Heart left ventricle (tissue), 16 donors: Measurements from ENCODE around the gene LKAAEAR1. TPM values are rescaled to one million over a fixed set of nuclear protein-coding genes. Genes with fewer than 3 reads are reported as not detected.
A peak's percentile ranks its signal among the peaks of the same experiment; 100 is the strongest.

ENCODE experiments used
- ATAC-seq, 4 donors: fragments of 200-7000 bp; cut with Tn5 transposase; one replicate each; pipeline ENCODE4 v1.9.1; 2020 to 2022; ENCODE audit warnings: moderate library complexity in 4 of 4, mild to moderate bottlenecking in 3 of 4, moderate number of reproducible peaks in 1 of 4
- DNase-seq, 5 donors: peaks; one replicate each; pipeline ENCODE4 v3.0.0-alpha.2; 2020
- H3K27ac ChIP-seq, 12 donors: fragments of 200-600 bp; sonication (generic) in 4 of 12; one replicate each; pipeline versions ENCODE4 v1.5.0 to v1.8.0; 2016 to 2022; ENCODE audit warnings: mild to moderate bottlenecking in 2 of 12
- H3K27me3 ChIP-seq, 9 donors: fragments of 200-600 bp; sonication (generic) in 2 of 9; one replicate each; pipeline versions ENCODE4 v1.5.1 to v1.8.0; 2016 to 2022; ENCODE audit warnings: mild to moderate bottlenecking in 3 of 9
- H3K36me3 ChIP-seq, 9 donors: fragments of 200-600 bp; sonication (generic) in 2 of 9; one replicate each; pipeline versions ENCODE4 v1.5.0 to v1.8.0; 2018 to 2022; ENCODE audit warnings: mild to moderate bottlenecking in 2 of 9
- H3K4me1 ChIP-seq, 12 donors: fragments of 200-600 bp; sonication (generic) in 4 of 12; one replicate each; pipeline versions ENCODE4 v1.5.0 to v1.8.0; 2016 to 2022; ENCODE audit warnings: mild to moderate bottlenecking in 3 of 12
- H3K4me3 ChIP-seq, 12 donors: fragments of 200-600 bp; sonication (generic) in 4 of 12; one replicate each; pipeline versions ENCODE4 v1.5.0 to v1.8.0; 2017 to 2022; ENCODE audit warnings: mild to moderate bottlenecking in 9 of 12, moderate library complexity in 4 of 12
- H3K9me3 ChIP-seq, 12 donors: fragments of 200-600 bp; sonication (generic) in 4 of 12; one replicate each; pipeline versions ENCODE4 v1.5.0 to v1.8.0; 2016 to 2022; ENCODE audit warnings: mild to moderate bottlenecking in 1 of 12
- POLR2A ChIP-seq, 2 donors: fragments of 450-650 bp; IDR thresholded peaks; one replicate each; pipeline ENCODE4 v1.6.1; 2017; ENCODE audit warnings: antibody characterized with exemption in 2 of 2, mild to moderate bottlenecking in 2 of 2, moderate library complexity in 2 of 2
- WGBS, 4 donors: extraction: QIAGEN DNeasy Blood & Tissue Kit in 2 of 4; methylation state at CpG; one replicate each; pipeline versions ENCODE4 v1.1.5 to v1.1.7; 2013 to 2018; 5-methylcytosine and 5-hydroxymethylcytosine counted together
- intact Hi-C, 10 donors: fragments of 100-400 bp; cut with DNase I; formaldehyde crosslinking; loops; one replicate each; pipeline versions ENCODE4 v1.11.1 to v1.14.2; 2022
- polyA plus RNA-seq, 2 donors: library from polyadenylated mRNA; stranded (reverse); fragments of 200-250 nt; gene quantifications; one replicate each; pipeline ENCODE4 v1.2.3, GENCODE V29; 2013
- total RNA-seq, 9 donors: library from RNA; depleted of rRNA in 2 of 9; stranded (reverse); fragments of >200 nt in 2 of 9; fragmentation: NEBNext Ultra II Directional in 3 of 9; extraction: Animal tissue kit (Norgen Biotek cat#: 25700) in 3 of 9; gene quantifications; one replicate each; pipeline versions ENCODE4 v1.1.0 to v1.2.4, GENCODE V29; 2016 to 2023
- TF ChIP-seq, protein P1 (sequence below), 12 donors: fragments of 200-600 bp; sonication (generic) in 4 of 12; IDR thresholded peaks; one replicate each; pipeline versions ENCODE4 v1.5.0 to v1.8.0; 2018 to 2022; ENCODE audit warnings: antibody characterized with exemption in 12 of 12, mild to moderate bottlenecking in 5 of 12
- donor health status: ischemic (EF 13 %, LVEDD 7.1; RV severe dilation, severe dysfunction).
- donor health status: healthy with polysubstance abuse.
- donor health status: DM: no; HTN: yes; CAD: no.
- donor health status: DM: no; HTN: no; CAD: no.
- donor health status: ischemic (EF 25% LVEDD 6.9; RV normal size, moderate dysfunction).
- donor health status: ischemic (EF 25% LVEDD 5.7; RV mildly dilated, moderate dysfunction).
- donor health status: healthy.
- donor health status: DM: yes; HTN: yes; CAD: no.
- donor health status: ischemic (EF 35%, LVEDD 5.7; RV mildly dilated, moderate dysfunction).
- donor health status: nonischemic (EF 11% LVEDD 7.7; RV severe dilation, severe dysfunction).
- donor health status: DM: yes; HTN: yes; CAD: no.
- donor health status: PGD.
- donor health status: ischemic (EF 29% LVEDD 5.4; RV normal size, mild dysfunction).
- donor health status: nonischemic (EF 23%, LVEDD 6.1; RV moderate dilation, normal function).

The LKAAEAR1 gene
- total and polyA plus RNA-seq, 11 donors = not detected

DNA sequence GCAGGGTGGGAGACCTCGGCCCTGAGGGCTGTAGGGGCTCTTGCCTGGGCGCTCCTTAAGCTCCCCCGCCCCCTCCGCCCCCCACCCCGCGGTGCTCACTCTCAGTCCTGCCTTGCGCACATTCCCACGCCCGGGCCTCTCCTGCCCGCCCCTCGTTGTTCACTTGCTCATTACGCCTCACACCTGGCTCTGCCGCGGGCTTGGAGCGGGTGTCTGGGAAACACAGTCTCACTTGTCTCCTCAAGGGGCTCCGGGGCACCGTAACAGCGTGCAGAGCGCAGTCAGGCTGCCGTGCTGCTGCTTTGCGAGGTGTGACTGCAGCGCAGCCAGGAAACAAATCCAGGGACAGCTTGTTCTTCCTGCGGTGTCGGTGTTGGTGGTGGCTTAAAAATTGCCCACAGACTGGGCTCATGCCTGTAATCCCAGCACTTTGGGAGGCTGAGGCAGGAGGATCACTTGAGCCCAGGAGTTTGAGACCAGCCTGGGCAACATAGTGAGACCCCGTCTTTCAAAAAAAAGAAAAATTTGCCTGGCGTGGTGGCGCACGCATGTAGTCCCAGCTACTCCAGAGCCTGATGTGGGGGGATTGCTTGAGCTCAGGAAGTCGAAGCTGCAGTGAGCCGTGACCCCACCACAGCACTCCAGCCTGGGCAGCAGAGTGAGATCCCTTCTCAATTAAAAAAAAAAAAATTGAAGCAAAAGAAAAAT is 18.6 kb upstream of the LKAAEAR1 start:
- Histone ChIP-seq H3K27ac (no peak overlapping the region), H3K4me3 (peak overlapping the region; percentile 35 to 57 (median 48)), H3K36me3 (peaks cover 0 to 5% (median 0%) of the 10 kb centered on the region in 9 donors), H3K9me3 (no peaks in the 10 kb centered on the region), H3K27me3 (peaks cover 13 to 49% (median 32%) of the 10 kb centered on the region in 9 donors), H3K4me1 (peaks cover 0 to 14% (median 7%) of the 10 kb centered on the region in 12 donors)
- DNase-seq = peak in 4 of 5 donors; percentile 16 to 44 (median 26)
- peak in 2 of 4 donors; percentile 29 to 49 for ATAC-seq
- no peak for TF ChIP-seq POLR2A (IDR thresholded peaks at IDR 0.05)
- TF ChIP-seq, protein P1, sequence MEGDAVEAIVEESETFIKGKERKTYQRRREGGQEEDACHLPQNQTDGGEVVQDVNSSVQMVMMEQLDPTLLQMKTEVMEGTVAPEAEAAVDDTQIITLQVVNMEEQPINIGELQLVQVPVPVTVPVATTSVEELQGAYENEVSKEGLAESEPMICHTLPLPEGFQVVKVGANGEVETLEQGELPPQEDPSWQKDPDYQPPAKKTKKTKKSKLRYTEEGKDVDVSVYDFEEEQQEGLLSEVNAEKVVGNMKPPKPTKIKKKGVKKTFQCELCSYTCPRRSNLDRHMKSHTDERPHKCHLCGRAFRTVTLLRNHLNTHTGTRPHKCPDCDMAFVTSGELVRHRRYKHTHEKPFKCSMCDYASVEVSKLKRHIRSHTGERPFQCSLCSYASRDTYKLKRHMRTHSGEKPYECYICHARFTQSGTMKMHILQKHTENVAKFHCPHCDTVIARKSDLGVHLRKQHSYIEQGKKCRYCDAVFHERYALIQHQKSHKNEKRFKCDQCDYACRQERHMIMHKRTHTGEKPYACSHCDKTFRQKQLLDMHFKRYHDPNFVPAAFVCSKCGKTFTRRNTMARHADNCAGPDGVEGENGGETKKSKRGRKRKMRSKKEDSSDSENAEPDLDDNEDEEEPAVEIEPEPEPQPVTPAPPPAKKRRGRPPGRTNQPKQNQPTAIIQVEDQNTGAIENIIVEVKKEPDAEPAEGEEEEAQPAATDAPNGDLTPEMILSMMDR (IDR thresholded peaks at IDR 0.05) = no peak
- WGBS, 4 donors = 19 to 30% (median 20%) methylated on average over 18 to 30 of the region's 30 CpGs
- intact Hi-C loops = no loop called here

DNA sequence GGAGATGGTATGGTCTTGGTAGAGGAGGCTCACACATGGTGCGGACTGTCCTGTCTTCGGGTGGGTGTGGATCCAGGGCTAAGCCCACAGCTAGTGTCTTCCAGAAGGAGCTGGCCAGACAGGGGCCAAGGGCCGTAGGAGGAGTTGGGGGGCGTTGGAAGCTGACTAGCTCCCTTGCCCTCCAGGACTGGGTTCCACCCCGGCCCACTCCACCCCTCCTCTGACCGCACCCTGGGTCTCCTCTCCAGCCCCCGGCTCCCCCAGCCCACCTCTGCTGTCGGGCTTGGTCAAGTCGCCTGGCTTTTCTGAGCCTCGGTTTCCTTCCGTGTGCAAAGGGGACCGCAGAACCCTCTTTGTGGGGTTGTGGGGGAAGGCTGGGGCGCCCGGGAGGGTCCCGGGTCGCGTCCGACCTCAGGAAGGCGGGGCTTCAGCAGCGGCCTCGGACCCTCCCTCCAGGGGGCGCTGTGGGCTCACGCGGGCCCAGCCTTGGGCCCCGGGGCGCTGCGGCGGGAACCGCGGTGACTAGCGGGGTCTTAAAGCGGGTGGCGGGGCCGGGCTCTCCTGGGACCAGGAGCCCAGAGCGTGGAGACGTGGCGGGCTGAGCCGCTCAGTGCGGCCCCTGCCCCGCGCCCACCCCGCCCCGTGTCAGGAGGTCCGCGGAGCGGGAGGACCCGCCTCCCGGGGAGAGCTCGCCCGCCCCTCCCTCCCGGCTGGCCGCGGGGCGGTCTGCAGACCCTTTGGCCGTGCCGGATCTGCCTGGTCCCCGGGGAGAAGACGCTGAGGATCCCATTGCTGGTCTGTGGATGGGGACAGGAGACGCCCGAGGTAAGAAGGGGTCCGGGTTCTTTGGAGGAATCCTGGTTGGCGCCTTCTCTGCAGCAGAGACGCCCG is 17.8 kb upstream of the LKAAEAR1 start:
- 6 to 9% (median 7%) methylated on average over 25 to 64 of the region's 64 CpGs for WGBS, 4 donors
- Histone ChIP-seq H3K27ac (no peak overlapping the region), H3K36me3 (peaks cover 0 to 5% (median 0%) of the 10 kb centered on the region in 9 donors), H3K4me1 (peaks cover 0 to 14% (median 7%) of the 10 kb centered on the region in 12 donors), H3K27me3 (peaks cover 13 to 45% (median 32%) of the 10 kb centered on the region in 9 donors), H3K4me3 (peak overlapping the region; percentile 35 to 57 (median 48)), H3K9me3 (no peaks in the 10 kb centered on the region)
- peak in 3 of 5 donors; percentile 32 to 74 (median 49) for DNase-seq
- peak in 3 of 4 donors; percentile 51 to 84 (median 70) for ATAC-seq
- TF ChIP-seq POLR2A (IDR thresholded peaks at IDR 0.05) = no peak
- TF ChIP-seq, protein P1 (IDR thresholded peaks at IDR 0.05) = peak; percentile 55 to 78 (median 62)
- intact Hi-C loops = no loop called here

DNA sequence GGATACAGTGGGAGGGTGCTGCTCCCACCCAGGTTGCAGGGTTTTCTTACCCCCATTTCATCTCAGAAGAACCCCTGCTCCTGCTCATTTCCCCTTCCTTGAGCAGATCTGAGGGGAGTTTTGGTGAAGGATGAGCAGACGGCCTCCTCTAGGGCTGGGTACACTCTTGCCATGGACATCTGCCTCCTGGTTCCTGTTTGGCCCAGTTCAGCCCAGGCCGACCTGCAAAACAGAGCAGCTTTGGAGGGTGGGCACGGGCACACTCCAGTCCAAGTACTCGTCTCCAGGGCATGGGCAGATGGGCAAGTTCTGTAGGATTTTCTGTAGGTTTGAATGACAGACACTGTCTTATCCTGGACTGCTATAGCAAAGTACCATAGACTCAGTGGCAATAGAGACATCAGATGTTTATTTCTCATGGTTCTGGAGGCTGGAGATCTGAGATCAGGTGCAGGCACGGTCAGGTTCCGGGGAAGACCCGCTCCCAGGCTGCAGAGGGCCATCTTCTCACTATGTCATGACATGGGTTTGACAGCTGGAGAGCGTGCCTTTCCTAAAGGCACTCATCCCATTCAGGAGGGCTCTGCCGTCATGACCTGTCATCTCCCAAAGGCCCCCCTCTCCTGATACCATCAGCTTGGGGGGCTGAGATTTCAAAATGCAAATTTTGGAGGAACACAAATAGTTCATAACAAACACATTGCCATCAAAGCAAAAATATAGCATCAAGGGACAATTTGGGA is 16.9 kb upstream of the LKAAEAR1 start:
- WGBS, 4 donors = 78 to 87% (median 86%) methylated on average over 5 to 9 of the region's 9 CpGs
- H3K27me3 ChIP-seq = peaks cover 13 to 48% (median 32%) of the 10 kb centered on the region in 9 donors

More for the DNA sequence above, 16.9 kb upstream of the LKAAEAR1 start:
- Histone ChIP-seq H3K4me3 (no peak overlapping the region), H3K9me3 (no peaks in the 10 kb centered on the region), H3K36me3 (peaks cover 0 to 5% (median 0%) of the 10 kb centered on the region in 9 donors), H3K27ac (no peak overlapping the region), H3K4me1 (peaks cover 0 to 14% (median 7%) of the 10 kb centered on the region in 12 donors)
- ATAC-seq (no peak), DNase-seq (peak in 1 of 5 donors; percentile 4)
- intact Hi-C loops = no loop called here
- TF ChIP-seq POLR2A (IDR thresholded peaks at IDR 0.05) = no peak
- TF ChIP-seq, protein P1 (IDR thresholded peaks at IDR 0.05) = no peak
